Fibroblast of pulmonary artery (primary cell): ENCODE results near the gene AGPAT3.
"Not testable (repeated sequence)": the region's sequence is repeated elsewhere in the genome, so short reads cannot be mapped to it uniquely, and the experiment has no call there.

ENCODE experiments used
- DNase-seq: peaks from one replicate; pipeline ENCODE4 v3.0.0-alpha.2; 2010; ENCODE audit warnings: low read depth
- H3K4me3 ChIP-seq: replicated peaks from 2 replicates; pipeline ENCODE4 v1.5.1; 2011; ENCODE audit warnings: low read depth, mild to moderate bottlenecking, control low read depth, low read length, moderate library complexity
- CTCF ChIP-seq: IDR thresholded peaks from 2 replicates; pipeline ENCODE4 v1.5.1; 2011; ENCODE audit warnings: mild to moderate bottlenecking, control low read depth, low read length, inconsistent platforms; ENCODE audit errors: missing control alignments

AGPAT3 gene

GRCh38 chr21:43820466-43820865, 44.6 kb upstream of the AGPAT3 start:
- TF ChIP-seq CTCF = no peak
- no peak overlapping the region for H3K4me3 ChIP-seq
- no peak for DNase-seq

GRCh38 chr21:43822166-43822565, 42.9 kb upstream of the AGPAT3 start:
- not testable (repeated sequence) for DNase-seq, H3K4me3 ChIP-seq

GRCh38 chr21:43822741-43823140, 42.3 kb upstream of the AGPAT3 start:
- DNase-seq, H3K4me3 ChIP-seq: not testable (repeated sequence)

- DNase-seq = peak; percentile 47
- no peak for TF ChIP-seq CTCF
- no peak overlapping the region for H3K4me3 ChIP-seq
Measured at GRCh38 chr21:43824333-43825241, 40.4 kb upstream of the AGPAT3 start.

- no peak for DNase-seq
- no peak for TF ChIP-seq CTCF
- no peak overlapping the region for H3K4me3 ChIP-seq
Measured at GRCh38 chr21:43825242-43825935, 39.6 kb upstream of the AGPAT3 start.

- no peak for DNase-seq
- no peak for TF ChIP-seq CTCF
- H3K4me3 ChIP-seq = no peak overlapping the region
Measured at GRCh38 chr21:43825936-43826622, 38.9 kb upstream of the AGPAT3 start.

GRCh38 chr21:43826623-43826974, 38.4 kb upstream of the AGPAT3 start:
- DNase-seq = no peak
- H3K4me3 ChIP-seq = no peak overlapping the region
- TF ChIP-seq CTCF = no peak
